Tibial nerve (tissue), 4 donors: ENCODE results near the gene CACTIN. TPM values are rescaled to one million over a fixed set of nuclear protein-coding genes. Genes with fewer than 3 reads are reported as not detected.

Source experiments
- DNase-seq, 2 donors: peaks; one replicate each; pipeline ENCODE4 v3.0.0-alpha.2; 2019; ENCODE audit warnings: low spot score in 2 of 2
- H3K27ac ChIP-seq, 4 donors: fragments of 200-600 bp; sonication (generic) in 3 of 4; one replicate each; pipeline ENCODE4 v1.5.1; 2017 to 2019; ENCODE audit warnings: mild to moderate bottlenecking in 1 of 4
- H3K27me3 ChIP-seq, 2 donors: fragments of 200-600 bp; sonication (generic) in 1 of 2; one replicate each; pipeline versions ENCODE4 v1.5.1 to v1.6.0; 2017 to 2019
- H3K36me3 ChIP-seq, 3 donors: fragments of 200-600 bp; sonication (generic); one replicate each; pipeline ENCODE4 v1.5.1; 2018 to 2019
- H3K4me1 ChIP-seq, 4 donors: fragments of 200-600 bp; sonication (generic) in 3 of 4; one replicate each; pipeline ENCODE4 v1.5.1; 2017 to 2019
- H3K4me3 ChIP-seq, 4 donors: fragments of 200-600 bp; sonication (generic) in 3 of 4; one replicate each; pipeline ENCODE4 v1.5.1; 2017 to 2019; ENCODE audit warnings: mild to moderate bottlenecking in 1 of 4, moderate library complexity in 1 of 4
- H3K9me3 ChIP-seq, 4 donors: fragments of 200-600 bp; sonication (generic) in 3 of 4; one replicate each; pipeline ENCODE4 v1.5.1; 2017 to 2019
- EP300 ChIP-seq, 2 donors: sonication (generic); formaldehyde crosslinking; IDR thresholded peaks; one replicate each; pipeline ENCODE4 v1.6.1; 2017; ENCODE audit warnings: antibody characterized with exemption in 2 of 2, mild to moderate bottlenecking in 1 of 2
- POLR2A ChIP-seq, 2 donors: fragments of 450-650 bp; IDR thresholded peaks; one replicate each; pipeline ENCODE4 v1.6.1; 2017; ENCODE audit warnings: antibody characterized with exemption in 2 of 2, mild to moderate bottlenecking in 2 of 2, moderate library complexity in 2 of 2
- WGBS, 2 donors: methylation state at CpG; one replicate each; pipeline ENCODE4 v1.1.5; 2018; 5-methylcytosine and 5-hydroxymethylcytosine counted together
- total RNA-seq, 4 donors: library from RNA; depleted of rRNA; stranded (reverse); fragments of >200 nt; gene quantifications; one replicate each; pipeline ENCODE4 v1.1.0, GENCODE V29; 2016
- TF ChIP-seq, protein P1 (sequence below), 5 experiments: fragments of 200-600 bp in 3 of 5; fragments of 450-650 bp in 2 of 5; sonication (generic) in 3 of 5; IDR thresholded peaks; one replicate each; pipeline ENCODE4 v1.5.1; 2016 to 2019; ENCODE audit warnings: antibody characterized with exemption in 5 of 5, mild to moderate bottlenecking in 3 of 5, moderate library complexity in 2 of 5

Gene CACTIN
- total RNA-seq, 4 donors from 2014 or later, result 22.9 to 59.1 (median 42.7) TPM

DNA sequence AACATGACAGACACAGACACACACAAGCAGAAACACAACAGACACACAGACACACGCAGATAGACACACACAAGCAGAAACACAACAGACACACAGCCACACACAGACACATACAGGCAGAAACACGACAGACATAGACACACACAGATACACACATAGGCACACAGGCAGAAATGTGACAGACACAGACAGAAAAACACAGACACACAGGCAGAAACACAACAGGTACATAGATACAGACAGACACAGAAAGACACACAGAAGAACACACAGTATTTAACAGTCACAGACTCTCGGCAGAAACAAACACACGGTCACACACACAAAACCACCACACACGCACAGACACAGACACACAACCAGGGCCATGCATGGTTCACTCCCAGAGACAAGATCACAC is 20.8 kb downstream of the CACTIN start:
- Histone ChIP-seq H3K27ac (peak overlapping the region; percentile 71 to 89 (median 80)), H3K9me3 (no peaks in the 10 kb centered on the region), H3K36me3 (peaks cover 0 to 12% (median 0%) of the 10 kb centered on the region in 3 donors), H3K4me3 (peak overlapping the region; percentile 41 to 60 (median 51)), H3K27me3 (peaks cover 0 to 6% of the 10 kb centered on the region in 2 donors), H3K4me1 (peaks cover 0 to 72% (median 51%) of the 10 kb centered on the region in 4 donors)
- WGBS, 2 donors, result 32 to 39% methylated on average over 5 of the region's 5 CpGs
- DNase-seq, result no peak
- TF ChIP-seq POLR2A (IDR thresholded peaks at IDR 0.05) (no peak), EP300 (IDR thresholded peaks at IDR 0.05) (no peak)
- TF ChIP-seq, protein P1, sequence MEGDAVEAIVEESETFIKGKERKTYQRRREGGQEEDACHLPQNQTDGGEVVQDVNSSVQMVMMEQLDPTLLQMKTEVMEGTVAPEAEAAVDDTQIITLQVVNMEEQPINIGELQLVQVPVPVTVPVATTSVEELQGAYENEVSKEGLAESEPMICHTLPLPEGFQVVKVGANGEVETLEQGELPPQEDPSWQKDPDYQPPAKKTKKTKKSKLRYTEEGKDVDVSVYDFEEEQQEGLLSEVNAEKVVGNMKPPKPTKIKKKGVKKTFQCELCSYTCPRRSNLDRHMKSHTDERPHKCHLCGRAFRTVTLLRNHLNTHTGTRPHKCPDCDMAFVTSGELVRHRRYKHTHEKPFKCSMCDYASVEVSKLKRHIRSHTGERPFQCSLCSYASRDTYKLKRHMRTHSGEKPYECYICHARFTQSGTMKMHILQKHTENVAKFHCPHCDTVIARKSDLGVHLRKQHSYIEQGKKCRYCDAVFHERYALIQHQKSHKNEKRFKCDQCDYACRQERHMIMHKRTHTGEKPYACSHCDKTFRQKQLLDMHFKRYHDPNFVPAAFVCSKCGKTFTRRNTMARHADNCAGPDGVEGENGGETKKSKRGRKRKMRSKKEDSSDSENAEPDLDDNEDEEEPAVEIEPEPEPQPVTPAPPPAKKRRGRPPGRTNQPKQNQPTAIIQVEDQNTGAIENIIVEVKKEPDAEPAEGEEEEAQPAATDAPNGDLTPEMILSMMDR (IDR thresholded peaks at IDR 0.05), result no peak

DNA sequence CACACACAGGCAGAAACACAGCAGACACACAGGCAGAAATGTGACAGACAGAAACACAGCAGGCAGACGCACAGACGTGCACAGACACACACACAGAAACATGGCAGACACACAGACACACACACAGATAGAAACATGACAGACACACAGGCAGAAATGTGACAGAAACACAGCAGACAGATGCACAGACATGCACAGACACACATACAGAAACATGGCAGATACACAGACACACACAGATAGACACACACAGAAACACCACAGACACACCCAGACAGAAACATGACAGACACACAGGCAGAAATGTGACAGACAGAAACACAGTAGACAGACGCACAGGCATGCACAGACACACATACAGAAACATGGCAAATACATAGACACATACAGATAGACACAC is 21.2 kb downstream of the CACTIN start:
- WGBS, 2 donors, result 28 to 34% methylated on average over 3 of the region's 3 CpGs

DNA sequence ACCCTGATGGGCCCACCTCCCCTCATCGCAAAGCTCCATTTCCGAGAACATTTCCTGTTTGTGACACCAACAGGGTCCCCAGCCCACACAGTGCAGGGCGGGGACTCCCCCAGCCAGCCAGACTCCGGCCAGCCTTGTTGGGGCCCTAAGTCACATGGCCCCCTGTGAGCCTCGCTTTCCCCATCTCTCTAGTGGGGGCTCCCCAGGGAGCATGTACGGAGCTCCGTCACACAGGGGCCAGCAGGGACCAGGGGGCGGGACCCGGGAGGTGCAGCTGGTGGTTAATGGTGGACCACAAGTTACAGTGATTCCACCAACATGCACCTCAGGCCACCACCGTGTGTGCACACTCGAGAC is 21.6 kb downstream of the CACTIN start:
- Histone ChIP-seq H3K4me1 (peaks cover 0 to 67% (median 48%) of the 10 kb centered on the region in 4 donors), H3K27me3 (peaks cover 0 to 6% of the 10 kb centered on the region in 2 donors), H3K4me3 (peak overlapping the region in 2 of 4 donors; percentile 5 to 60), H3K9me3 (no peaks in the 10 kb centered on the region), H3K36me3 (peaks cover 0 to 10% (median 0%) of the 10 kb centered on the region in 3 donors), H3K27ac (peak overlapping the region; percentile 66 to 89 (median 80))
- TF ChIP-seq, protein P1 (IDR thresholded peaks at IDR 0.05), result no peak
- TF ChIP-seq EP300 (IDR thresholded peaks at IDR 0.05), result no peak
- WGBS, 2 donors, result 22 to 23% methylated on average over 11 of the region's 11 CpGs
- no peak for DNase-seq

More for the DNA sequence above, 21.2 kb downstream of the CACTIN start:
- peaks cover 0 to 10% (median 0%) of the 10 kb centered on the region in 3 donors for H3K36me3 ChIP-seq
- peak overlapping the region in 2 of 4 donors; percentile 41 to 60 for H3K4me3 ChIP-seq
- H3K9me3 ChIP-seq, result no peaks in the 10 kb centered on the region
- peaks cover 0 to 6% of the 10 kb centered on the region in 2 donors for H3K27me3 ChIP-seq
- no peak for DNase-seq
- TF ChIP-seq, protein P1 (IDR thresholded peaks at IDR 0.05), result no peak
- TF ChIP-seq POLR2A (IDR thresholded peaks at IDR 0.05) (no peak), EP300 (IDR thresholded peaks at IDR 0.05) (no peak)
- peaks cover 0 to 68% (median 50%) of the 10 kb centered on the region in 4 donors for H3K4me1 ChIP-seq
- H3K27ac ChIP-seq, result peak overlapping the region; percentile 66 to 89 (median 80)

DNA sequence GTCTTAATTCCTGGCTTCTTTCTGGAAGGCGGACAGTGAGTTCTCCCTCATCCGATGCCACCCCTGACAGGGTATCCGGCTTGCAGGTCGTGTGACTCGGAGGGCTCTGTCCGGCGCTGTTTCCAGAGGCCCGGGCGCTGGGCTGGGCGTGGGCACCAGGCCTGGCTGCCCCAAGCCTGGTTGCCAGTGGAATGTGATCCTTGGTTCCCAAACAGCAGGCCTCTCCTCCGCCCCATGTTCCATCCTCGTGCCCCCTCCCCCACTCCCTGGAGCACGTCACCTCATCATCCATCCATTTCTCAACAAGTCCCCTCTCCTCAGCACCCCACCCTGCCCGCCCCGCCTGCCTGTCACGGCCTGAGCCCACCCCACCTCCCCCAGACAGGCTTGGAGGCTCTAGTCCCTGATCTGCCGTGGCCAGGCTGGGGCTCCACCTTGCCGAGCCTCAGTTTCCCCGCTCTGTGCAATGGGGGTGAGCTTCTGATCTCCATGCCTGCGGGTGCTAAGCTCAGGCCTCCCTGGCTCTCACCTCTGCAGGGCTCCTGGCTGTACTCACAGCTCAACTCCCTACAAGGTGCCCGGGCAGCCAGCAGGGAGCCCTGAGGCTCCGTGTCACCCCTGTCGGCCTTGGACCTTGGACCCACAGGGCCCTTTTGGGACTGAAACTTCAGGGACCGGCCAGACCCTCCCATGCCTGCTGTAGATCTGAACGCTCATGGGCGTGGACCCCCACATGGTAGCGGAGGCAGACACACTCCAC is 22.2 kb downstream of the CACTIN start:
- no peak for DNase-seq
- Histone ChIP-seq H3K27ac (peak overlapping the region; percentile 66 to 89 (median 80)), H3K4me1 (peaks cover 0 to 67% (median 48%) of the 10 kb centered on the region in 4 donors), H3K27me3 (peaks cover 0 to 6% of the 10 kb centered on the region in 2 donors), H3K4me3 (peak overlapping the region in 3 of 4 donors; percentile 5 to 60 (median 6)), H3K9me3 (no peaks in the 10 kb centered on the region), H3K36me3 (peaks cover 0 to 11% (median 0%) of the 10 kb centered on the region in 3 donors)
- TF ChIP-seq POLR2A (IDR thresholded peaks at IDR 0.05) (no peak), EP300 (IDR thresholded peaks at IDR 0.05) (no peak)
- TF ChIP-seq, protein P1 (IDR thresholded peaks at IDR 0.05), result no peak
- WGBS, 2 donors, result 64 to 71% methylated on average over 22 to 23 of the region's 27 CpGs
